OCI-LY7 (cell line): ENCODE data around the gene PTPRT.

ENCODE experiments used
- EZH2phosphoT487 ChIP-seq: fragments of 200-600 bp; sonication (generic); IDR thresholded peaks from 2 replicates; pipeline ENCODE4 v1.6.1; 2018; ENCODE audit warnings: low read depth, borderline replicate concordance, mild to moderate bottlenecking, mixed run types, antibody characterized with exemption, low read length, moderate library complexity, mixed read lengths
- TF ChIP-seq, protein P1 (sequence below): fragments of 200-600 bp; sonication (generic); conservative IDR thresholded peaks from 2 replicates; pipeline ENCODE4 v1.5.1; 2014; ENCODE audit warnings: mild to moderate bottlenecking, antibody characterized with exemption, low read length, moderate library complexity, mixed read lengths

DNA sequence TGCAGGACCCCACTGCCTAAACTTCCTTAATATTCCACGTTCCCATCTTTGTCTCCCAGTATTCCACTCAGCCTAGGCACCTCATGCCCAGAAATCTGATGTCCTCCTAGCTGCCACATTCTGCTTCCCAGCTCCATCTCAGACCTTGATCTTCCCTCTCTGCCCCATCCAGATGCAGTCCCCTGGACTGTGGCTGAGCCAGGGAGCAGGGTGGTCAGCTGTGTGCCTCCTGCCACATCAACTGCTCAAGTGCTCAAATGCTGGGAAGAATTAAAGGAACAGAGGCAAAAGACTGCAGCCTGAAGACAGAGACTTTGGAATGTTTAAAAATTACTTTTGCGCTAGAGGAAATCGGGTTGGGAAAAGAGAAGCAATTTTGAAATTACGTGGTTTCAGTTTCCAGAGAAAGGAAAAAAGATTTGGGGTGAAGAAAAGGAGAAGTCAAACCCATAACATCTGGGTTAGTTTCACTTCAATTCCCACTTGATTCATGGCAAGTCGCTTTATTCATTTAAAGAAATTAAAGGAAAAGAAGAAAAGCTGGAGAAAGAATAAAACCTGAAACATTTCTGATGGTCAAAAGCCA lies 704.8 kb downstream of the PTPRT start:
- TF ChIP-seq, protein P1, sequence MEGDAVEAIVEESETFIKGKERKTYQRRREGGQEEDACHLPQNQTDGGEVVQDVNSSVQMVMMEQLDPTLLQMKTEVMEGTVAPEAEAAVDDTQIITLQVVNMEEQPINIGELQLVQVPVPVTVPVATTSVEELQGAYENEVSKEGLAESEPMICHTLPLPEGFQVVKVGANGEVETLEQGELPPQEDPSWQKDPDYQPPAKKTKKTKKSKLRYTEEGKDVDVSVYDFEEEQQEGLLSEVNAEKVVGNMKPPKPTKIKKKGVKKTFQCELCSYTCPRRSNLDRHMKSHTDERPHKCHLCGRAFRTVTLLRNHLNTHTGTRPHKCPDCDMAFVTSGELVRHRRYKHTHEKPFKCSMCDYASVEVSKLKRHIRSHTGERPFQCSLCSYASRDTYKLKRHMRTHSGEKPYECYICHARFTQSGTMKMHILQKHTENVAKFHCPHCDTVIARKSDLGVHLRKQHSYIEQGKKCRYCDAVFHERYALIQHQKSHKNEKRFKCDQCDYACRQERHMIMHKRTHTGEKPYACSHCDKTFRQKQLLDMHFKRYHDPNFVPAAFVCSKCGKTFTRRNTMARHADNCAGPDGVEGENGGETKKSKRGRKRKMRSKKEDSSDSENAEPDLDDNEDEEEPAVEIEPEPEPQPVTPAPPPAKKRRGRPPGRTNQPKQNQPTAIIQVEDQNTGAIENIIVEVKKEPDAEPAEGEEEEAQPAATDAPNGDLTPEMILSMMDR, result no peak
- TF ChIP-seq EZH2phosphoT487, result no peak
